Activated CD8-positive, alpha-beta memory T cell treated with anti-CD3 and anti-CD28 coated beads, Interleukin-2, amount 50 U/mL, for 1 hour (primary cell): ENCODE results near the gene RORB.

ENCODE experiments used
- DNase-seq: peaks from one replicate; pipeline ENCODE4 v3.0.0-alpha.2; 2020; ENCODE audit errors: extremely low read depth

RORB gene

GRCh38 chr9:74595286-74595685, 98.2 kb downstream of the RORB start:
- DNase-seq = no peak

DNA sequence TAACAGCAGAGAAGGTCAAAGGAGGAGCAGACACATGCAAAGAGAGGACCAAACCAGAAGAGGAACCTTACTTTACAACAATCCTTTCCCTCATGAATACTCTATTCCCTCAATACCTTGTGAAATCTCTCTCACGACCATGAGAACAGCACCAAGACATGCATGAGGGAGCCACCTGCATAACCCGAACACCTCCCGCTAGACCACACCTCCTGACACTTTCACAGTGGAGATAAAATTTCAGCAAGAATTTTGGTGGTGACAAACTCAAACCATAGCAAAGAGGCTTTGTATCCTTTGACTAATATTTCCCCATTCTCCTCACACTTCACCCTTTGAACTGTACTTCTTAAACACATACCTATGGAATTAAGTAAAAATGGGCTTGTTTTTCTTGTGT, 101.7 kb downstream of the RORB start:
- DNase-seq = no peak

- DNase-seq = no peak
These were observed 112.7 kb downstream of the RORB start for GRCh38 chr9:74609671-74610405.

DNA sequence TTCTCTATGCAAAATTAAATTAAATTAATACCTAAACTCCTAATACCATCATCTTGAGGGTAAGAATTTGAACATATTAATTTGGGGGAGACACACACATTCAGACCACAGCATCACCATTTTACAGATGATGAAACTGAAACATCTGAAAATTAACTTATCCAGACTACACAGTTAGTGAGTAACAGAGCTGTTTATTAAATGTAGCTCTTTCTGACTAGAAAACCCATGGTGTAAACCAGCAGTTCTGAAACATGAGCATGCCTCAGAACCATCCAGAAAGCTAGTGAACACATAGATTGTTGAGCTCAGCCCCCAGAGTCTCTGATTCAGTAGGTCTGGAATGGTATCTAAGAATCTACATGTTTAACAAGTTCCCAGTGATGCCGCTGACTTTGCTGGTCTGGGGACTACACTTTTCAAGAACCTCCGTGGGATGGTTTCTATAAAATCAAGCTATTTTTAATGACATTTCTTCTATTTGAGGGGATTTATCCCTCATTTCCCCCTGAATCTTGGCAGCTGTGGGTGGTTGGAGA, 113.5 kb downstream of the RORB start:
- no peak for DNase-seq

DNA sequence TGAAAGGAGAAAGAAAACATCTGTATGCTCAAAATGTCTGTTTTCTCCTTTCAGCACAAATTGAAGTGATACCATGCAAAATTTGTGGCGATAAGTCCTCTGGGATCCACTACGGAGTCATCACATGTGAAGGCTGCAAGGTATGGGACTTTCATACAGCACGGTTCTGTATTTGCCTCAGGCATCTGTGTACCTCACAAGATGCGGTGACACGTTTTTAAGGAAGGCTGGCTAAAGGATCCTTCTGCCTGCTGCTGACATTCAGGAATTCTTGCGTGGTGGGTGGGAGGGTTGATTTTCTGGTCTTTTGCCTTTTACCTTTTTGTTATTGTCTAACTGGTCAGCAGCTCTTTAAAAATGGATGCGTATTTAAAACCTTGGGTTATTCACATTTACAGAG, 133.1 kb downstream of the RORB start:
- no peak for DNase-seq

- no peak for DNase-seq
These were observed 142.0 kb downstream of the RORB start for GRCh38 chr9:74639112-74639511.

GRCh38 chr9:74642376-74642775, 145.2 kb downstream of the RORB start:
- DNase-seq = no peak

GRCh38 chr9:74643303-74643923, 146.3 kb downstream of the RORB start:
- no peak for DNase-seq

DNA sequence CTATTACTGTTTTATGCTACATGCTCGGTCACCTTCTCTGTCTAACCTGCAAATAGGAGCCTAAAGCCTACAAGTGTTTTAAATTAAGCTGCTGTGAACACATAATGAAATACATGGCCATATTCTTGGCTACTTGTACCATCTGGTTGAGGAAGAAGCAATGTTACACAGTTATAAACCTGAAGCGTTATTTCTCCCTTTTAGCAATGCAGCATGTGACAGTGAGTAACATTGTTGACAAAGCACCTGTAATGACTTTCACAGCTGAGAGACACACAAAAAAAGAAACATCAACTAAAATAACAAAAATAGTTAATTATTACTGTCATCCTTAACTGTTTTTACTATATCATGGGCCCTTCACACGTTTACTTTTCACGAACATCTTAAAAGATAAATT, 146.9 kb downstream of the RORB start:
- no peak for DNase-seq

DNA sequence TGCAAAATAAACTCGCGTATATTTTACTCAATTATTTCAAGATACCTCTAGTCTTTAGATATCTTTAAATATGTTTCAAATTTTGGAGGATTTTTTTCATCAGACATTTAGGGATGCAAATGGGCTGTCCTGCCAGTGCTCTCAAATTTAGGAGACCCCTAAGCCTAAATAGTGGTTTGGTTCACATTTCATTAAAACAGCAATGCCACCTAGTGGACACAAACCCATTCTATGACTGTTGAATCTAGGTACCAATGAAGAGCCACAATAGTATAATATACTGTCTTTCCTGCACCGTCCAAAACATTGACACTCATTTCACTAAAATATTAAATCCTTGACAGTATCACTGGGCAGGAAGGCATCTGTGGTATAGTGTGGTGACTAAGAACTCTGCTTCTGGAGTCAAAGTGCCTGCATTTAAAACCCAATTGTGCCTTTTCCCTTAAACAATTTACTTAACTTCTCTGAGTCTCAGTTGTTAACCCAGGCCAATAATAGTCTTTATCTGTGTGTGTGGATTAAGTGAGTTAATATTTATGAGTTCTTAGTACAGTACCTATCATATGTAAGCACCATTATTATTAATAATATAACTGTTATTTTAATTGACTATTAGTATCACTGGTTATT, 148.0 kb downstream of the RORB start:
- no peak for DNase-seq

DNA sequence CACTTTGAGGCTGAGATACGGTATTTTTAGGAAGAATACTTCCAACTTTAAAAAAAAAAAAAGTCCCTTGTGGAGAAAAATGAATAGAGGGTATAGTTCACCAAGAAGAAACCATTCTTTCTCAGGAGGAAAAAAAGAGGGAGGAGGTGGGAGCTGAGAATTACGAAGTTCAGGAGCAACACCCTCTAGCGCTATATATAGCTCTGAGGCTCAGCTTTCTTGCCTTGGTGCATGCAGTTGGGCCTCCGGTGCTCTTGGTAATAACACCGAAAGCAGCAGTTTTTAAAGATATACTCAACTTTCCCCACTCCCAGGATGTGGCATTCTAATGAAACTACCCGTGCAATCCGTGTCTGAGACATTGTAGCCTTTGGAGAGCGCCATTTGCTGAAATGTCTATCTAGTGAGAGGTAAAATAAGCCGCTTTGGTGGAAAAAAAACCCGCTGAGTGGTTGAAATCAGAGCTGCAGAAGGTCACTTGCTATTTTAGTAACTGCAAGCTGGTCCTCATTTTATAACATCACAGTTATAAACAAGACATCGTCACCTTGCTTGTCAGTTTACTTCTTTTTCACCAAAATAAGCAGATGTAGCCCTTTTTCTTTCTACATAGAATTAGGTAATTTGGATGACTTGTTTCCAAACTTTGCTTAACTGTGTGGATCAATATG, 156.4 kb downstream of the RORB start:
- no peak for DNase-seq

DNA sequence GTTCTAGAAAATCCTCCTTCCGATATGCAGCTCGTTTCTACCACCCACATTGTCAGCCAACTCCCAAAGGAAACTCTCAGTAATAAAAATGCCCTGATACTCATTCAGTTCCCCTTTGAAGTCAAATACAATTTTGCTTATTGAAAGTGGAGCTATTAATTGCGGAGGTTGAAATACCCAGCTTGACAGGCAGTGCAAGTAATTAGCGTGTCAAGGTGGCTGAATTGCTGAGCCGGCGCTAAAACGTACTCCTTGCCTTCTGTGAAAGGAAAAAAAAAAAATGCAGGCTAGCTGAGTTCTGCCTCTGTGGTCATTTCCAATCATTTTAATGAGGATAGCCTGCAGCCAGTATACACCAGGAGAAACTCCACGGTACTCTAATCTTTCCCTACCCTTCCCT, 165.5 kb downstream of the RORB start:
- no peak for DNase-seq

DNA sequence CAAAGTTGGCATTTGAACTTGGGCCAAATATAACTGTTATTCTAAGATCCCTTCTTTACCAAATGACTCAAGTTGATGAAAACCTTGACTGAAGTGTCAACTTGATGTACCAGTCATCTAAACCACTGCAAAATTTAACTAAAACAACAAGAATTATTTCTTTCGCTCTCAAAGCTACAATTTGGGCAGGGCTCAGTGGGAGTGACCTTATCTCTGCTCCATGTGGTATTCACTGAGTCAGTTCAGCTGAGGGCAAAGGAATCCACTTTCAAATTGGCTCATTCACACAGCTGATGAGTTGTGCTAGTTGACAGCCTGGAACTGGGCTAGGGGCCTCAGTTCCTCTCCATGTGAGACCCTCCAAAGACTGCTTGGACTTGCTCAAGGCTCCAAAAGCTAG, 166.3 kb downstream of the RORB start:
- no peak for DNase-seq

- no peak for DNase-seq
These were observed 169.6 kb downstream of the RORB start for GRCh38 chr9:74666625-74667316.

DNA sequence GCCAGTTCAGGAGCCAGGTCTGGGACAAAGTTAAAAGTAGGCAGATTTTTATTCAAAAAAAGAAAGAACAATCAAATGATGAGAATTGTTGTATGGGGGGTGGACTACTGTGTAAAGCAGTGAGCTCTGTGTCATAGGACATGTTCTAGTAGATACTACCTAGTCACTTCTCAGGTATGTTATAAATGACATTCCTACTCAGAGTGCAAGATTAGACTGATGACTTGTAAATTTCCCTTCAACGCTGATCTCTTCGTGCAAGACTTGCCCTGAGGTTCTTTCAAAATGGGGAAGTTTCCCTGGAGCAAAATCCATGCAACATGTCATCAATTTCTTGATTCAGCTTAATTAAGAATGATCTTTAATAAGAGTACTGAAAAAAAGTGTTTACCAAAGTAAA, 175.1 kb downstream of the RORB start:
- DNase-seq = no peak

- DNase-seq = no peak
These were observed 176.9 kb downstream of the RORB start for GRCh38 chr9:74674077-74674476.

DNA sequence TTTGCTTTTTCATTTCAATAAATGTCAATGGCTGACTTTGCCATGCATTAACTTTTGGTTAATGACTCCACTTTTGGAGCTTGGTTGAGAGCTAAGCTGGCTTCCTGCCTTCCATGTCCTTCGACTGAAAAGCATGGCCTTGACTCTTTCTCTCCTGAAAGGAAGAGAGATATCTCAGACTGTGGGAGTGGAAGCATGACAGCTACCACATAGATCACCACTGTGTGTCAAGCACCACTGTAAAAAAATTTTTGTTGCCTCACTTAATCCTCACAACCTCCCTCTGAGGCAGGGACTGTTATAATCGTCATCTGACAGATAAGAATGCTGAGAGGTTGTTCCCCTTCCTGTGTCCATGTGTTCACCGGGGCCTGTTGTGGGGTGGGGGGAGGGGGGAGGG, 184.8 kb downstream of the RORB start:
- DNase-seq = no peak

GRCh38 chr9:74683322-74683721, 186.2 kb downstream of the RORB start:
- no peak for DNase-seq

DNA sequence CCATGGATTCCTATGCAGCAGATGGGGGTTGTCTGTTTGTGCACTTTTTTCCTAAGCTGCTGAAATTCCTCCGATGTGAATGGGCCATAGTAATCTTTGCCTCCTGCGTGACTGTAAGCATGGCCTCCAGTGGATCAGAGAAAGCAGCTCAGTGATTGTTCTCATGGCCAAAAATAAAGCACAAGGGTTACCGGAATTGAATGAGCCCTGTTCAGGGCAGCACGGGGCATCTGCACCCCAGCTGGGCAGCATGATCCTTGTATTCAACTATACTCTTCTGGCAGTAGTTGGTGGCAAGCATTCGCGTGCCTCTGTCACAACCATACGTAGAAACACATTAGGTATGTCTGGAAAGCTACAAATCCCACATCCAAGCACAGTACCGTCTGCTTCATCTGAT, 193.9 kb downstream of the RORB start:
- DNase-seq = no peak

DNA sequence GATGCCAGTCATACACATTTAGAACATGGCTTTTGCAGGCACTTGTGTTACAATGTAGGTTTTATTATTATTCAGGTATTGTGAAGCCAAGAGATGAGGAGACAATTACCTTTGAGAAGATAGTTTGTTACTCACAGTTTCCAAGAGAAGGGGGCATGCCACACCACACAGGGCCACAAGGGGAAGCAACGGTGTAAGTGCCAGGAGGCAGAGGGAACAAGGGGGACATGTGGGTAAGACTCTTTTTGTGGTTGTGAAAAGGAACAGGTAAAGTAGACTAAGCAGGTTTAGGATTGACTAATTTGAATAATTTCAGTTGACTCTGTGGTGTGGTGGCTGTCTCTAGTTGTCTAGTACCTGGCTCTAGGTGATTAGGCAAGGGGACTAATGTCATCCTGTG, 199.4 kb downstream of the RORB start:
- DNase-seq = no peak

DNA sequence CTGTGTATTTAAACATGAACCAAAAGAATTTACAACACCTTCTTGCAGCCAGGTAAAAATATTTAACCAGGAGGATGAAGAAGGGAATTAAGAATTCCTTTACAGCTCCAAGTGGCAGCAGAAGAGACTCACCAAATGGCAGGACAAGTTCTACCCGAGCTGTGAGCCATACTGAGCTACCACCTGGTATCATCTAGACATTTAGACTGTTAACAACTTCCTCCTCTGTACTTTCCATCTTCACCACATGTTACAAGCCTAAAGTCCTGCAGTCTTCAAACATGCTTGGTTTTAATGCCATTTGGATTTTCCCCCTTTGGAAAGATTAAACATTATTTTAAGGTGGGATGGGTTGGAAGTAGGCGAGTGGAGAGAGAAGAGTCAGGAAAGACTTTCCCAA, 200.4 kb downstream of the RORB start:
- no peak for DNase-seq

- DNase-seq = no peak
These were observed 214.2 kb downstream of the RORB start for GRCh38 chr9:74711341-74711740.
